ENCODE measurements around the gene CTNNA2.

The CTNNA2 gene

GRCh38 chr2:79554899-79555298, 42.0 kb downstream of the CTNNA2 start:
- Histone ChIP-seq H2AFZ (no peak overlapping the region), H3K4me2 (ENCODE audit: low read length) (no peak overlapping the region), H3K4me3 (ENCODE audit: low read depth, low read length) (no peak overlapping the region), H3K27ac (no peak overlapping the region), H3K36me3 (ENCODE audit: control insufficient read depth, insufficient read depth, low read length) (no peaks in the 10 kb centered on the region), H3K27me3 (ENCODE audit: control insufficient read depth, insufficient read depth, low read length) (no peaks in the 10 kb centered on the region), H3K9ac (no peak overlapping the region), H3K9me3 (ENCODE audit: control insufficient read depth, low read length) (no peaks in the 10 kb centered on the region), H3K4me1 (no peaks in the 10 kb centered on the region), H3K79me2 (no peaks in the 10 kb centered on the region)
- TF ChIP-seq CTCF (IDR thresholded peaks at IDR 0.05): no peak

GRCh38 chr2:79564065-79564464, 51.2 kb downstream of the CTNNA2 start:
- Histone ChIP-seq H3K4me3 (ENCODE audit: low read depth, low read length) (no peak overlapping the region), H3K4me1 (no peaks in the 10 kb centered on the region), H2AFZ (no peak overlapping the region), H3K4me2 (ENCODE audit: low read length) (no peak overlapping the region), H3K9me3 (ENCODE audit: control insufficient read depth, low read length) (no peaks in the 10 kb centered on the region), H3K27me3 (ENCODE audit: control insufficient read depth, insufficient read depth, low read length) (no peaks in the 10 kb centered on the region), H3K27ac (no peak overlapping the region), H3K36me3 (ENCODE audit: control insufficient read depth, insufficient read depth, low read length) (no peaks in the 10 kb centered on the region), H3K79me2 (no peaks in the 10 kb centered on the region), H3K9ac (no peak overlapping the region)
- TF ChIP-seq CTCF (IDR thresholded peaks at IDR 0.05): no peak

GRCh38 chr2:79569048-79569447, 56.2 kb downstream of the CTNNA2 start:
- no peak for TF ChIP-seq CTCF (IDR thresholded peaks at IDR 0.05)
- Histone ChIP-seq H3K36me3 (ENCODE audit: control insufficient read depth, insufficient read depth, low read length) (no peaks in the 10 kb centered on the region), H3K27me3 (ENCODE audit: control insufficient read depth, insufficient read depth, low read length) (no peaks in the 10 kb centered on the region), H3K9me3 (ENCODE audit: control insufficient read depth, low read length) (no peaks in the 10 kb centered on the region), H2AFZ (no peak overlapping the region), H3K79me2 (no peaks in the 10 kb centered on the region), H3K4me1 (no peaks in the 10 kb centered on the region), H3K4me2 (ENCODE audit: low read length) (no peak overlapping the region), H3K9ac (no peak overlapping the region), H3K4me3 (ENCODE audit: low read depth, low read length) (no peak overlapping the region), H3K27ac (no peak overlapping the region)

- H3K4me3 ChIP-seq (ENCODE audit: low read depth, low read length): no peak overlapping the region
- TF ChIP-seq CTCF (IDR thresholded peaks at IDR 0.05): no peak
- no peak overlapping the region for H3K4me2 ChIP-seq (ENCODE audit: low read length)
- H3K4me1 ChIP-seq: no peaks in the 10 kb centered on the region
- no peaks in the 10 kb centered on the region for H3K36me3 ChIP-seq (ENCODE audit: control insufficient read depth, insufficient read depth, low read length)
- H2AFZ ChIP-seq: no peak overlapping the region
- no peaks in the 10 kb centered on the region for H3K9me3 ChIP-seq (ENCODE audit: control insufficient read depth, low read length)
- no peak overlapping the region for H3K9ac ChIP-seq
- no peaks in the 10 kb centered on the region for H3K27me3 ChIP-seq (ENCODE audit: control insufficient read depth, insufficient read depth, low read length)
- H3K79me2 ChIP-seq: no peaks in the 10 kb centered on the region
- no peak overlapping the region for H3K27ac ChIP-seq
Observed at GRCh38 chr2:79573895-79574674, 61.2 kb downstream of the CTNNA2 start.

- H3K27ac ChIP-seq: no peak overlapping the region
- no peaks in the 10 kb centered on the region for H3K27me3 ChIP-seq (ENCODE audit: control insufficient read depth, insufficient read depth, low read length)
- TF ChIP-seq CTCF (IDR thresholded peaks at IDR 0.05): no peak
- no peak overlapping the region for H2AFZ ChIP-seq
- H3K4me3 ChIP-seq (ENCODE audit: low read depth, low read length): no peak overlapping the region
- H3K9me3 ChIP-seq (ENCODE audit: control insufficient read depth, low read length): no peaks in the 10 kb centered on the region
- H3K36me3 ChIP-seq (ENCODE audit: control insufficient read depth, insufficient read depth, low read length): no peaks in the 10 kb centered on the region
- no peak overlapping the region for H3K9ac ChIP-seq
- no peaks in the 10 kb centered on the region for H3K4me1 ChIP-seq
- H3K79me2 ChIP-seq: no peaks in the 10 kb centered on the region
- H3K4me2 ChIP-seq (ENCODE audit: low read length): no peak overlapping the region
Observed at GRCh38 chr2:79576451-79576850, 63.6 kb downstream of the CTNNA2 start.

Data from parathyroid adenoma (tissue), 2 donors.